HepG2 (cell line): ENCODE measurements around the gene FZD8. TPM values are rescaled to one million over a fixed set of nuclear protein-coding genes. Genes with fewer than 3 reads are reported as not detected.

Experiments used
- ARID2 ChIP-seq: sonication (generic); formaldehyde crosslinking; IDR thresholded peaks from 2 replicates; pipeline ENCODE4 v1.8.1; 2022; ENCODE audit warnings: mild to moderate bottlenecking, missing genetic modification reagents, borderline replicate concordance
- EZH2 ChIP-seq: conservative IDR thresholded peaks from 2 replicates; pipeline ENCODE4 v1.6.1; 2012; ENCODE audit warnings: mild to moderate bottlenecking, low read depth, low read length, moderate library complexity
- IRX3 ChIP-seq: sonication (generic); formaldehyde crosslinking; IDR thresholded peaks from 2 replicates; pipeline ENCODE4 v1.8.1; 2023; ENCODE audit warnings: mild to moderate bottlenecking, low read depth, missing genetic modification reagents, borderline replicate concordance
- MAX ChIP-seq: IDR thresholded peaks from 2 replicates; pipeline ENCODE4 v1.6.1; 2012; ENCODE audit warnings: inconsistent platforms
- MXD3 ChIP-seq: IDR thresholded peaks from 2 replicates; pipeline ENCODE4 v1.6.1; 2016; ENCODE audit warnings: mild to moderate bottlenecking, missing biosample characterization, missing genetic modification reagents
- MYC ChIP-seq: sonication (generic); formaldehyde crosslinking; IDR thresholded peaks from 2 replicates; pipeline ENCODE4 v1.9.0; 2021; ENCODE audit warnings: missing genetic modification reagents, borderline replicate concordance
- NR2F2 ChIP-seq: IDR thresholded peaks from 2 replicates; pipeline ENCODE4 v1.6.1; 2012; ENCODE audit warnings: low read depth, inconsistent platforms, borderline replicate concordance
- ZHX2 ChIP-seq, 2 experiments: sonication (generic) in 1 of 2; formaldehyde crosslinking in 1 of 2; IDR thresholded peaks; 2 replicates each; pipeline versions ENCODE4 v1.6.1 to v1.9.0; 2014 to 2022; ENCODE audit warnings: antibody characterized with exemption in 1 of 2, borderline replicate concordance in 1 of 2, inconsistent platforms in 1 of 2, low read depth in 1 of 2, missing genetic modification reagents in 1 of 2
- ZNF142 ChIP-seq: sonication (generic); formaldehyde crosslinking; IDR thresholded peaks from 2 replicates; pipeline ENCODE4 v1.4.0; 2020; ENCODE audit warnings: missing genetic modification reagents
- ZNF160 ChIP-seq: sonication (generic); formaldehyde crosslinking; IDR thresholded peaks from 2 replicates; pipeline ENCODE4 v1.8.0; 2022; ENCODE audit warnings: mild to moderate bottlenecking, inconsistent platforms, missing genetic modification reagents
- ZNF263 ChIP-seq: sonication (generic); formaldehyde crosslinking; IDR thresholded peaks from 2 replicates; pipeline ENCODE4 v1.4.0; 2020; ENCODE audit warnings: missing genetic modification reagents
- ZNF430 ChIP-seq: sonication (generic); formaldehyde crosslinking; IDR thresholded peaks from 2 replicates; pipeline ENCODE4 v1.9.0; 2021; ENCODE audit warnings: mild to moderate bottlenecking, missing genetic modification reagents
- ZNF724P ChIP-seq: sonication (generic); formaldehyde crosslinking; IDR thresholded peaks from 2 replicates; pipeline ENCODE4 v1.8.0; 2022; ENCODE audit warnings: missing genetic modification reagents, borderline replicate concordance
- ZNF747 ChIP-seq: sonication (generic); formaldehyde crosslinking; IDR thresholded peaks from 2 replicates; pipeline ENCODE4 v1.8.1; 2023; ENCODE audit warnings: missing genetic modification reagents, mild to moderate bottlenecking, borderline replicate concordance
- polyA plus RNA-seq, 8 experiments: library from polyadenylated mRNA; depleted of rRNA in 3 of 8; stranded (reverse) in 7 of 8; unstranded in 1 of 8; fragments of >200 nt; fragmentation: Illumina TruSeq in 4 of 8; extraction: Trizol in 4 of 8; gene quantifications; 2 replicates each; pipeline versions ENCODE4 v1.2.1 to v1.2.3, GENCODE V29; 2011 to 2016; ENCODE audit warnings: low read depth in 4 of 8, missing spikeins in 1 of 8, mixed read lengths in 1 of 8; ENCODE audit not compliant: insufficient read depth in 1 of 8
- total RNA-seq, 5 experiments: library from RNA; depleted of rRNA; stranded (reverse); fragments of >200 nt; fragmentation: Illumina TruSeq; extraction: Trizol; gene quantifications; 2 replicates each; pipeline ENCODE4 v1.2.3, GENCODE V29; 2016; ENCODE audit warnings: low read depth in 1 of 5

FZD8 gene
- total and polyA plus RNA-seq, 2 of the 13 experiments (the other 11 are each of a cell fraction or from before 2014, with no cell fraction given): 0.05 to 0.07 TPM

- TF ChIP-seq ZNF142 (CRISPR knock-in tag) (peak; percentile 85), EZH2 (peak; percentile 71; the same call in 1 of the 2 replicates), ZHX2 (IDR thresholded peaks at IDR 0.05; ENCODE audit: low read depth) (no peak), ZHX2 (CRISPR knock-in tag; IDR thresholded peaks at IDR 0.05; ENCODE audit: borderline replicate concordance) (no peak; the same call in 1 of the 2 replicates), MAX (peak; percentile 95), NR2F2 (no peak), ZNF160 (0 out of 2 replicates have a peak, but pooled peaks have one; percentile 44), MXD3 (CRISPR knock-in tag) (0 out of 2 replicates have a peak, but pooled peaks have one; percentile 5), ZNF430 (CRISPR knock-in tag) (peak; percentile 32; the same call in 1 of the 2 replicates), ZNF263 (CRISPR knock-in tag) (peak; percentile 21; the same call in 1 of the 2 replicates), MYC (CRISPR knock-in tag) (peak; percentile 66; the same call in 1 of the 2 replicates), ARID2 (CRISPR knock-in tag) (no peak), ZNF724P (CRISPR knock-in tag) (0 out of 2 replicates have a peak, but pooled peaks have one; percentile 67), ZNF747 (CRISPR knock-in tag) (0 out of 2 replicates have a peak, but pooled peaks have one; percentile 29), IRX3 (CRISPR knock-in tag) (peak; percentile 77; the same call in 1 of the 2 replicates)
These were observed 983 bp downstream of the FZD8 start (continued) for GRCh38 chr10:35640951-35641675.
